Uterus (tissue), 2 donors: ENCODE results near the gene DRC3.

ENCODE experiments used
- POLR2A ChIP-seq, 2 donors: fragments of 450-650 bp; IDR thresholded peaks; one replicate each; pipeline ENCODE4 v1.6.1; 2016; ENCODE audit warnings: antibody characterized with exemption in 2 of 2, mild to moderate bottlenecking in 1 of 2, moderate library complexity in 1 of 2
- TF ChIP-seq, protein P1 (sequence below), 4 experiments: fragments of 200-600 bp in 2 of 4; fragments of 450-650 bp in 2 of 4; sonication (generic) in 2 of 4; IDR thresholded peaks; one replicate each; pipeline ENCODE4 v1.5.1; 2016 to 2019; ENCODE audit warnings: antibody characterized with exemption in 4 of 4, mild to moderate bottlenecking in 2 of 4, moderate library complexity in 1 of 4

DNA sequence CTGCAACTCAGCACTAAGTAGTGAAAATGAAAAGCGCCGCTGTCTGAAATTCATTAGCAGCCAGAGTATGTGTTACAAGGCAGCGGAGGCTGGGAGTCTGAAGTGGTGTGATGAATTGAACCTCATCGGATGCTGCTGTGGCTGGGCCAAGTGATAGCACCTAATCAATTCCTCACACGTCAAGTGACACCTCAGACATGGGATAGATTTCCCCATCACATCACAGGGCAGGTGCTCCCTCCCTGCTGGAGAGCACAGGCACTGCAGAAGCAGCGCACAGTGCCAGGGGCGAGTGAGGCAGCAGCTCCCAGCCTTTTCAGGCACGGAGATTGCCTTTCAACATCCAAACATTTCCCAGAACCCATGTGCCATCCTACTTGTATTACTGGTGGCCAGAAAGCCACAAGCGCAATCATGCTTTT, 32.2 kb downstream of the DRC3 start:
- TF ChIP-seq, protein P1, sequence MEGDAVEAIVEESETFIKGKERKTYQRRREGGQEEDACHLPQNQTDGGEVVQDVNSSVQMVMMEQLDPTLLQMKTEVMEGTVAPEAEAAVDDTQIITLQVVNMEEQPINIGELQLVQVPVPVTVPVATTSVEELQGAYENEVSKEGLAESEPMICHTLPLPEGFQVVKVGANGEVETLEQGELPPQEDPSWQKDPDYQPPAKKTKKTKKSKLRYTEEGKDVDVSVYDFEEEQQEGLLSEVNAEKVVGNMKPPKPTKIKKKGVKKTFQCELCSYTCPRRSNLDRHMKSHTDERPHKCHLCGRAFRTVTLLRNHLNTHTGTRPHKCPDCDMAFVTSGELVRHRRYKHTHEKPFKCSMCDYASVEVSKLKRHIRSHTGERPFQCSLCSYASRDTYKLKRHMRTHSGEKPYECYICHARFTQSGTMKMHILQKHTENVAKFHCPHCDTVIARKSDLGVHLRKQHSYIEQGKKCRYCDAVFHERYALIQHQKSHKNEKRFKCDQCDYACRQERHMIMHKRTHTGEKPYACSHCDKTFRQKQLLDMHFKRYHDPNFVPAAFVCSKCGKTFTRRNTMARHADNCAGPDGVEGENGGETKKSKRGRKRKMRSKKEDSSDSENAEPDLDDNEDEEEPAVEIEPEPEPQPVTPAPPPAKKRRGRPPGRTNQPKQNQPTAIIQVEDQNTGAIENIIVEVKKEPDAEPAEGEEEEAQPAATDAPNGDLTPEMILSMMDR (IDR thresholded peaks at IDR 0.05): no peak
- no peak for TF ChIP-seq POLR2A (IDR thresholded peaks at IDR 0.05)
